Measurements from ENCODE around the gene MYO1D.
"Not testable (repeated sequence)": the region's sequence is repeated elsewhere in the genome, so short reads cannot be mapped to it uniquely, and the experiment has no call there.

GRCh38 chr17:32714922-32715321, 162.0 kb downstream of the MYO1D start:
- TF ChIP-seq, protein P1, sequence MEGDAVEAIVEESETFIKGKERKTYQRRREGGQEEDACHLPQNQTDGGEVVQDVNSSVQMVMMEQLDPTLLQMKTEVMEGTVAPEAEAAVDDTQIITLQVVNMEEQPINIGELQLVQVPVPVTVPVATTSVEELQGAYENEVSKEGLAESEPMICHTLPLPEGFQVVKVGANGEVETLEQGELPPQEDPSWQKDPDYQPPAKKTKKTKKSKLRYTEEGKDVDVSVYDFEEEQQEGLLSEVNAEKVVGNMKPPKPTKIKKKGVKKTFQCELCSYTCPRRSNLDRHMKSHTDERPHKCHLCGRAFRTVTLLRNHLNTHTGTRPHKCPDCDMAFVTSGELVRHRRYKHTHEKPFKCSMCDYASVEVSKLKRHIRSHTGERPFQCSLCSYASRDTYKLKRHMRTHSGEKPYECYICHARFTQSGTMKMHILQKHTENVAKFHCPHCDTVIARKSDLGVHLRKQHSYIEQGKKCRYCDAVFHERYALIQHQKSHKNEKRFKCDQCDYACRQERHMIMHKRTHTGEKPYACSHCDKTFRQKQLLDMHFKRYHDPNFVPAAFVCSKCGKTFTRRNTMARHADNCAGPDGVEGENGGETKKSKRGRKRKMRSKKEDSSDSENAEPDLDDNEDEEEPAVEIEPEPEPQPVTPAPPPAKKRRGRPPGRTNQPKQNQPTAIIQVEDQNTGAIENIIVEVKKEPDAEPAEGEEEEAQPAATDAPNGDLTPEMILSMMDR (IDR thresholded peaks at IDR 0.05) = not testable (repeated sequence)
- TF ChIP-seq EP300, POLR2A (IDR thresholded peaks at IDR 0.05): not testable (repeated sequence)
